IMR-90 (cell line): ENCODE measurements around the gene CACNA2D3.

Experiments
- CTCF ChIP-seq: conservative IDR thresholded peaks from 2 replicates; pipeline ENCODE4 v1.5.1; 2012; ENCODE audit warnings: mild to moderate bottlenecking, low read depth, low read length, improper control_type of control experiment
- POLR2A ChIP-seq: IDR thresholded peaks from 2 replicates; pipeline ENCODE4 v1.6.1; 2012; ENCODE audit warnings: mild to moderate bottlenecking, low read depth, low read length

DNA sequence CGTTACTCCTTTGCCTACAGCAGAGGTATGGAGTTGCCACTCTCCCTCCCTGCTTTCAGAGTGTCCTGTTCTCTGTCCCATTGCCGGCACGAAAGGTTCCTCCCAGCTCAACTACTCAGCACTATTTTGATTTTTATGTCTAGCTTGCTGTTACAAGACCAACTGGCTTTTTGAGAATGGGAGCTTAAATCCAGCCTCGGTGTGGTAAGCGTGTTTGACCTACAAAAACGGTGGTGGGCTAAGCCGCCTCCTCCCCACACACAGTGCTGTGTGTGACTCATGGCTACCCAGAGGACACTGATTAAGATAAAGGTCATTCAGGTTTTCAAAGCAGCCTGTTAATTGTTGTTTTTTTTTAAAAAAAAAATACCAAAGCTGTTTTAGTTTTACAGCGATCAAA is 741.0 kb downstream of the CACNA2D3 start:
- TF ChIP-seq CTCF (no peak), POLR2A (no peak)
